GM12878 (cell line): ENCODE data around the gene CEBPB.

ENCODE experiments used
- BCLAF1 ChIP-seq: fragments of 450-650 bp; IDR thresholded peaks from 2 replicates; pipeline ENCODE4 v1.6.1; 2017; ENCODE audit warnings: antibody characterized with exemption, mild to moderate bottlenecking, moderate library complexity
- CTCF ChIP-seq, 3 experiments: IDR thresholded peaks in 2 of 3; conservative IDR thresholded peaks in 1 of 3; 2 replicates each; pipeline ENCODE4 v1.5.1; 2011; ENCODE audit warnings: low read depth in 3 of 3, low read length in 3 of 3, mild to moderate bottlenecking in 3 of 3, control low read depth in 2 of 3, moderate library complexity in 2 of 3, inconsistent platforms in 1 of 3, mixed read lengths in 1 of 3; ENCODE audit not compliant: control insufficient read depth in 2 of 3, insufficient read depth in 1 of 3; ENCODE audit errors: extremely low read depth in 1 of 3
- PRDM15 ChIP-seq: fragments of 450-650 bp; formaldehyde crosslinking; IDR thresholded peaks from 2 replicates; pipeline ENCODE4 v1.4.0; 2020; ENCODE audit warnings: mild to moderate bottlenecking, moderate library complexity
- RAD21 ChIP-seq: IDR thresholded peaks from 2 replicates; pipeline ENCODE4 v1.6.1; 2011; ENCODE audit warnings: mild to moderate bottlenecking, low read depth, low read length, moderate library complexity; ENCODE audit not compliant: insufficient read depth

GRCh38 chr20:50187403-50188051 lies 3.1 kb upstream of the CEBPB start:
- no peak for TF ChIP-seq BCLAF1
- no peak for TF ChIP-seq PRDM15 (CRISPR knock-in tag)
- TF ChIP-seq CTCF (IDR thresholded peaks at IDR 0.05 in 2 of 3, conservative IDR thresholded peaks at IDR 0.05 in 1 of 3; ENCODE audit: control insufficient read depth in 2 of 3, extremely low read depth in 1 of 3, insufficient read depth in 1 of 3, low read depth in 3 of 3, low read length in 3 of 3): no peak
- no peak for TF ChIP-seq RAD21
